ENCODE data around the gene DAB1.

DAB1 gene

DNA sequence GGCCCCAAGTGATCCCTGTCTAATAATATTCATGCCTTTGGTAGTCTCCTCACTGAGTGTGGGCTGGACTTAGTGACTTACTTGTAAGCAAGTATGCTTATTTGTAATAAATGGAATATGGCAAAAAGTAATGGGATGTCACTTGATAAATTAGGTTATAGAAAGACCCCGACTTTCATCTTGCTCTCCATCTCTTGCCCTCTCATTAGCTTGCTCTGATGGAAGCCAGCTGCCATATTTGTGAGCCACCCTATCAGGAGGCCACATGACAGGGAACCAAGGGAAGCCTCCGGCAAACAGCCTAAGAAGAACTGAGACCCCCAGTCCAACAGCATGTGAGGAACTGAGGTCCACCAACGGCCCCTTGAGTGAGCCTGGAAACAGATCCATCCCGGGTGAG is 107.0 kb downstream of the DAB1 start:
- no peak for DNase-seq (ENCODE audit: low read depth in 2 of 2)

DNA sequence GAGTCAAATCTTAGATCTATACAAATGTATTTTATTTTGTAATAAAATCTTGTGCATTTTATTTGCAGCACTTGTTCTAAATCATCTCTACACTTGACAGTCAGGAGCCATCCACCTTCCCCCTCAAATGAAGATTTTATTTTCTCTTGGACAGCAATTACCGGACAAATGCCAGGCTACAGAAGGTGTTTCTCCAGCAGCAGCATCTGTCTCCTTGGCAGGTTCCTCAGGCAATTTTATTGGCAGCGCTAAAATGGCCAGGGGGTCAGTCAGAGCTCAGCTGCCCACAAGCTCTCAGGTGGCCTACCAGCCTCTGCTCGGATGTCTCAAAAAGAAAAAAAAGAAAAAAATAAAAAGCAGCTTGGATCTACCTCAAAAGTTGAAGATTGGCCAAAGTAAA is 107.6 kb downstream of the DAB1 start:
- no peak for DNase-seq (ENCODE audit: low read depth in 2 of 2)

DNA sequence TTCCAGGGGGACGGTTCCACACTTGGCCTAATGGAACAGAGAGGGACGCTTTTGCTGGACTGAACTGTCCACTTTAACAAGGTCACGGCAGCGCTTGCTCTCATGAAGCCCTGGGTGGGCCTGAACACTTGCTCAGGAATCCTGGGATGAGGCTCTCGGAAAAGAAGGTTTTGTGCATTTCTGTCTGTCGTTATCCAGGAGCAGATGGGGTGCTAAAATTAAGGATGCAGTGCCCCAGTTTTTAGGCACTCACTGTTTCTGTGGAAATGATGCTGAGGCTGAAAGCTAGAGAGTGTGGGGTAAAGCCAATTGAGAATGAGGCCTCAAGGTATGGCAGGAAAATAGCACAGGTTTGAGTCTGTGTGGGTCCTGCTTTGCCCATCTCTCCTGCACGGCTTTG is 111.0 kb downstream of the DAB1 start:
- no peak for DNase-seq (ENCODE audit: low read depth in 2 of 2)

DNA sequence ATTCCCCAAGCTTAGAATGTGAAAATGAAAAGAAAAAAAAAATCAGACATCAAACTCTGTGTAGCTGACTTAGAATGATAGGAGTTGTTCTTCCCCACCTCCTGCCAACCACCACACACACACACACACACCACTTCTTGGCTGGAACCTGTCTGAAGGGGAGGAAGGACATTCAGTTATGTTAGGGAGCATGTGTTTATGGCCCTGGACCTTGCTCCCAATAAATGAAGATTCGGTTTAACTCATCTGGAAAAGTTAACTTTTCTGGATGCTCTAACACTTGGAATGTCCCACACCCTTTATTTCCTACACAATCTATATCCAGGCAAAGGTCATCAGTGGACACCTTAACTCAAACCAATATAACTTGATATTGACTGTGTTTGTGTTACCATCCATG is 112.4 kb downstream of the DAB1 start:
- no peak for DNase-seq (ENCODE audit: low read depth in 2 of 2)

DNA sequence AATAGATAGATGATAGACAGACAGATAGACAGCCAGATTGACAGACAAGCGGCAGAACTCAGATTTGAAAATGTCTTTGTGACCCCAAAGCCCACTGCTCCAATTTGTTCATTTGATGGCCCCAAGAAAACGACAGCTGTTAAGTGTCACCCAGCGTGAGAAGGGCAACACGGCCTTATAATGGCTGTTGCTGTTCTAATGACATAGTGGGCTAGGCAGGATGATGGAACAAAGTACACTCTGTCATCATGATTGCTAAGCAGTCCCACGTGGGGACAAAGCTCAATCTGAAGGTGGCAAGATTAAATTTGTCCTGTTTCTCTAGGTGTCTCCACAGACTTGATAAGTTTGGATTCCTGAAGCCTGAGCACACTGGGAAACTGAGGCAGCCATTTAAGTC is 112.9 kb downstream of the DAB1 start:
- DNase-seq (ENCODE audit: low read depth in 2 of 2): no peak

DNA sequence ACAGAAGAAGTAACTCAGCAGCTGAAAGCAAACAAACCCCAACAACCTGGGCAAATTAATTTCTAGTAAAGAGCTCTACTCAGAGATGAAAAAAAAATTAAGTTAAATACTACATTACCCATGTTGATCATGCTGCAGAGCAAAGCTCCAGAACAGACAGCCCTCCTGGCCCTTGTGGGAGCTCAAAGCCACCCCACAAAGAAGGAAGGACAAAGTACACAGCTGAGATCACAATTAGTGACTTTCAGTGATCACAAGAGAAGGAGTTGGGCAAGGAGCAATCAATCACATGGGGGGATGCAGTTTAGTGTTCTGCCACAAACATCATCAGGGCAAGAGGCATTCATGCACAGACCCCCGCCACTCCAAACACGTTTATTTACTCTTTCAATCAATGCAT is 114.2 kb downstream of the DAB1 start:
- no peak for DNase-seq (ENCODE audit: low read depth in 2 of 2)

DNA sequence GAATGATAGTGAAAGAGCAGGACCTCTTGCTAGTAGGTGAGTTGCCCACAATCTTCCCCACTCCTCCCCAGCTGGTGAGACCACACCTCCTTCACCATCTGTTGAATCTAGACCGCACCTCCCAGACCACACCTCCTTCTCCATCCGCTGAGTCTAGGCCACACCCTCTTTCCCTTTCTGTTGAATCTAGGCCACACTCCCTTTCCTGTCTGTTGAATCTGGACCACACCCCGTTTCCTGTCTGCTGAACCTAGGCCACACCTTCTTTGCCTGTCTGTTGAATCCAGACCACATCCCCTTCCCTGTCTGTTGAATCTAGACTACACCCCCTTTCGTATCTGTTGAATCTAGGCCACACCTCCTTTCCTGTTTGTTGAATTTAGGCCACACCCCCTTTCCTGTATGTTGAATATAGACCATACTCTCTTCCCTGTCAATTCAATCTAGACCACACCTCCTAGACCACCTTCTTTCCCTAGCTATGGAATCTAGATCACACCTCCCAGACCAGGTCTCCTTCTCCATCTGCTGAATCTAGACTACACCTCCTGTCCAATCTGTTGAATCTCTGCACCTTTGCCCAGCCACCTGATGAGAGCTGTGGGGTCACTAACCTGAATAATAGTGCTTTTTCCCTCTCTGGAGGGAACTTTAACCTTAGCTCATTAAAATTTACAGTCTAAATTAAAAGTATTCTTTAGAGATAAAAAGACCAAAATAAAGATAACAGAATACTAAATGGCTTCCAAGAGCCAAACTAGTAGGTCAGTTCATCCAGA is 116.3 kb downstream of the DAB1 start:
- peak; percentile 2 to 17 for DNase-seq (ENCODE audit: low read depth in 2 of 2)

- no peak for DNase-seq (ENCODE audit: low read depth in 2 of 2)
Observed at GRCh38 chr1:57304591-57304990, 119.3 kb downstream of the DAB1 start.

DNA sequence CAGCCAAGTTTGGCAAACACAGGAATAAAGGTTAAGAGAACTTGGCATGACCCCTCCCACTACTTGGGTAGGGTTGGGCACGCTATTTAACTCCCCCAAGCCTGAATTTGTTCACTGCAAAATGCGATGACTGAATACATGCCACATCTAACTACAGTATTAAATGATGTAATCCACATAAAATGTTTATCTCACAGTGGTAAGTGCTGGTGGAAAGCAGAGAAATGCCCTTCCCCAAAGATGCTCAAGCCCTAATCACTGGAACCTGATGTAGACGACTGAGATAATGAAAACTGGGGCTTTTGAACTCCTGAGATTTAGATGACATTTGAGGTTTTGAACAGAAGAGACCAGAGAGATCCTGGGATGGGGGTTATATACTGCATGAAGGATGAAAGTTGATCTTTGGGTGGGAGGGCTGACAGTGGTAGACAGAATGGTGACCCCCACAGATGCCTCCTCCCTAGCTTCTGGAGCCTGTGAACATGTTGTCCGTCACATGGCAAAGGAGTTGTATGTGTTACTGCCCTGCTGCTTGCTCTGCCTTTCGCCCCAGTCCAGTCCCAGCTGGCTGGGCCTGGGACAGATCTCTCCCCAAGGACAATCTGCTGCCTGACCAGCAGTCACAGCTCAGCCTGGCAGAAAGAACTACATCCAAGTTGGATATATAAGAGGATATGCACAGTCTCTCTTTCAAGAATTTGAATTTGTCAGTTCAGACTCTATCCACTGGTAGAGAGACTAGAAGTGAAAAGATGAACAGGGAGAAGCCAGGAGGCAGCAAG is 120.9 kb downstream of the DAB1 start:
- no peak for DNase-seq (ENCODE audit: low read depth in 2 of 2)

GRCh38 chr1:57300186-57300585 is 123.7 kb downstream of the DAB1 start:
- no peak for DNase-seq (ENCODE audit: low read depth in 2 of 2)

- no peak for DNase-seq (ENCODE audit: low read depth in 2 of 2)
Observed at GRCh38 chr1:57296726-57297250, 127.1 kb downstream of the DAB1 start.

DNA sequence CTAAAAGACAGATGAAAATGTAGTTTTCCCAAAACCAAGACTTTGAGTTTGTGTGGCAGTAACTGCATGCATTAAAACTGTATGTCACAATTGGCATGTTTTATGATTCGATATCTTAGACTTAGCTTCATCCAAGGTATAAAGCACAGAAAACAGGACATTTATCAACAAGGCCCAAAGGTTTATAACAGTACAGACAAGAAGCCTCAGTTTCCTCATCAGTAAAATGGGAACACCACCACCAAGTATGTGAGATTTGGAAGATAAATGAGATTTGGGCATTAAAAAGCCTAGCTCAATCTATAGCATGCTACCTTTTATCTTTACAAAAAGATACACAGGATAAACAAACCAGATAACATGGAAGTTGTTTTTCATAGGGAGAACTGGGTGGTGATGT is 128.5 kb downstream of the DAB1 start:
- no peak for DNase-seq (ENCODE audit: low read depth in 2 of 2)

GRCh38 chr1:57294177-57294576 is 129.7 kb downstream of the DAB1 start:
- no peak for DNase-seq (ENCODE audit: low read depth in 2 of 2)

- DNase-seq (ENCODE audit: low read depth in 2 of 2): no peak
Observed at GRCh38 chr1:57293214-57293613, 130.6 kb downstream of the DAB1 start.

- DNase-seq (ENCODE audit: low read depth in 2 of 2): no peak
Observed at GRCh38 chr1:57289781-57290180, 134.1 kb downstream of the DAB1 start.

GRCh38 chr1:57285992-57286391 is 137.9 kb downstream of the DAB1 start:
- no peak for DNase-seq (ENCODE audit: low read depth in 2 of 2)

GRCh38 chr1:57282411-57282810 is 141.4 kb downstream of the DAB1 start:
- no peak for DNase-seq (ENCODE audit: low read depth in 2 of 2)

- no peak for DNase-seq (ENCODE audit: low read depth in 2 of 2)
Observed at GRCh38 chr1:57281324-57281723, 142.5 kb downstream of the DAB1 start.

DNA sequence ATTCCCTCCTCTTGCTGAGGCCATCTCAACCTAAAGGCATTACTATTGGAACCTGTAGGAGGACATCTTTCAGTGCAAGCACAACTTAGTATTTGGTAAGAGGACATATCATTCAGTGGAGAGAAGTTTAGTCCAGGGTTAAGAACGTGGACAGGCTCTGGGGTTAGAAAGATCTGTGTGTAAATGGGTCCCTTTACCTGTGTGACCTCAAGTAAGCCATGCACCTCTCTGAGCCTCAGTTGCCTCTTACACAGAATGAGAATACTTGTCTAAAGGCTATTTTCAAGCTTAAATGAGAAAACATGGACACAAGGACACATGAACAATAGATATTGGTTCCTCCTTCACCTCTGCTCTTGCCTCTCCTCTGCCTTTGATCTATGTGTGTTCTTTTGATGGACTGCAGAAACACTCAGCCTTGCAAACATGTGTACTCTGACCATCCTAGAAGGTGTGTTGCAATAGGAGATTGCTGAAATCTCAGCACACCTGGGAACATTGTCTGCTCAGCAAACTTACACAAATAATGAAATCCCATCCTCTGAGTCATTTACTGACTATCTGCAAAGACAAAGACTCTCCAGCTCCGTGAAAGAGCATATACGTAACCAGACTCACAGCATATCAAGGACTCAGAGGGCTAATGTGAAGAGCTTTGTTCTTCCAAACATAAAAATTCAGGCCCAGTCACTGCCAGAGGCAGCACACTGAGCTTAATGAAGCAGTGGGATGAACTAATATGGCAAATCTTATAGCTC is 143.8 kb downstream of the DAB1 start:
- no peak for DNase-seq (ENCODE audit: low read depth in 2 of 2)

DNA sequence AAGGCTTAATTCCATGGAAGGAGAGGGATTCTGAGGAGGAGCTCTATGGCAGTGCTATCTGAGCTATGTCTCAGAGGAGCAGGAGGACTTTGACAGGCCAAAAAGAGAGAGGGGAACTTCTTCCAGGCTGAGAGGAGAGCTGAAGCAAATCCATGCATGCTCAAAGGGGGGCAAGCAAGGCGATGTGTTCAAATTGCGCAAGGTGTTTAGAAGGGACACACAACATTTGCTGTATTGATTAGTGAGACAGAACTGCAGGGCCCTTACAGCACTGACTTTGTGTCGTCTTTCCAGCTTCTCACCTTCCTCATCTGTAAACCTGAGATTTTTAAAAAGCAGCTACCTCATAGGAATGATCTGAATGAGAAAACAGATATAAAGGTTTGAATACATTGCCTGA is 145.3 kb downstream of the DAB1 start:
- DNase-seq (ENCODE audit: low read depth in 2 of 2): no peak

- DNase-seq (ENCODE audit: low read depth in 2 of 2): no peak
Observed at GRCh38 chr1:57277681-57278080, 146.2 kb downstream of the DAB1 start.

GRCh38 chr1:57276918-57277317 is 146.9 kb downstream of the DAB1 start:
- DNase-seq (ENCODE audit: low read depth in 2 of 2): no peak
